Endodermal cell (in vitro differentiated cells): ENCODE data around the gene SSRP1. TPM values are rescaled to one million over a fixed set of nuclear protein-coding genes. Genes with fewer than 3 reads are reported as not detected.
"Not testable (repeated sequence)": the region's sequence is repeated elsewhere in the genome, so short reads cannot be mapped to it uniquely, and the experiment has no call there.

Experiments
- DNase-seq: peaks from one replicate; pipeline ENCODE4 v3.0.0-alpha.2; 2017
- H3K27ac ChIP-seq: 2 replicates; pipeline ENCODE4 v1.5.1; 2013; ENCODE audit warnings: mild to moderate bottlenecking, low read depth, low read length, moderate library complexity
- H3K27me3 ChIP-seq: 2 replicates; pipeline ENCODE4 v1.6.1; 2013; ENCODE audit warnings: mild to moderate bottlenecking, low read length, moderate library complexity; ENCODE audit not compliant: insufficient read depth, control insufficient read depth, poor library complexity, severe bottlenecking
- H3K36me3 ChIP-seq: 2 replicates; pipeline ENCODE4 v1.7.0; 2013; ENCODE audit warnings: mild to moderate bottlenecking, low read length, moderate library complexity; ENCODE audit not compliant: control insufficient read depth, insufficient read depth
- H3K4me1 ChIP-seq: one replicate; pipeline ENCODE4 v1.7.0; 2013; ENCODE audit warnings: low read length; ENCODE audit not compliant: control insufficient read depth, insufficient read depth
- H3K4me3 ChIP-seq: 2 replicates; pipeline ENCODE4 v1.5.1; 2013; ENCODE audit warnings: mild to moderate bottlenecking, low read length, moderate library complexity
- H3K9ac ChIP-seq: 2 replicates; pipeline ENCODE4 v1.6.1; 2013; ENCODE audit warnings: mild to moderate bottlenecking, low read length, moderate library complexity; ENCODE audit not compliant: poor library complexity, severe bottlenecking; ENCODE audit errors: extremely low read depth
- H3K9me3 ChIP-seq: 2 replicates; pipeline ENCODE4 v1.6.1; 2013; ENCODE audit warnings: mild to moderate bottlenecking, low read length, moderate library complexity; ENCODE audit not compliant: control insufficient read depth
- H3K27ac Mint-ChIP-seq: 2 replicates; pipeline ENCODE4 v1.8.0; 2020; ENCODE audit warnings: mixed read lengths
- H3K27me3 Mint-ChIP-seq: 2 replicates; pipeline ENCODE4 v1.8.0; 2021; ENCODE audit warnings: mild to moderate bottlenecking, mixed read lengths; ENCODE audit not compliant: insufficient read depth
- H3K36me3 Mint-ChIP-seq: 2 replicates; pipeline ENCODE4 v1.8.0; 2020; ENCODE audit warnings: low read depth, mixed read lengths
- H3K4me1 Mint-ChIP-seq: 2 replicates; pipeline ENCODE4 v1.8.0; 2020; ENCODE audit warnings: mixed read lengths
- H3K4me3 Mint-ChIP-seq: 2 replicates; pipeline ENCODE4 v1.8.0; 2020; ENCODE audit warnings: mild to moderate bottlenecking, moderate library complexity, mixed read lengths
- H3K9me3 Mint-ChIP-seq: 2 replicates; pipeline ENCODE4 v1.8.0; 2020; ENCODE audit warnings: mild to moderate bottlenecking, mixed read lengths
- WGBS, 2 experiments: methylation state at CpG; one replicate each; pipeline versions ENCODE4 v1.1.5 to v1.1.7; 2013; ENCODE audit warnings: missing lambda C conversion rate in 2 of 2, mixed read lengths in 1 of 2; ENCODE audit not compliant: insufficient coverage in 1 of 2, insufficient read length in 1 of 2; 5-methylcytosine and 5-hydroxymethylcytosine counted together
- total RNA-seq, 2 donors: library from RNA; stranded (reverse); fragmentation: NEBNext Ultra II Directional in 1 of 2; extraction: Animal tissue kit (Norgen Biotek cat#: 25700) in 1 of 2; gene quantifications; 2 replicates in 1 of 2; 3 replicates in 1 of 2; pipeline ENCODE4 v1.2.1, GENCODE V29; 2021
- TF ChIP-seq, protein P1 (sequence below): fragments of 200-600 bp; sonication (generic); conservative IDR thresholded peaks from 2 replicates; pipeline ENCODE4 v1.5.0; 2021; ENCODE audit warnings: antibody characterized with exemption, mild to moderate bottlenecking

Gene SSRP1
- total RNA-seq, 2 donors from 2014 or later = 145 to 182 TPM

DNA sequence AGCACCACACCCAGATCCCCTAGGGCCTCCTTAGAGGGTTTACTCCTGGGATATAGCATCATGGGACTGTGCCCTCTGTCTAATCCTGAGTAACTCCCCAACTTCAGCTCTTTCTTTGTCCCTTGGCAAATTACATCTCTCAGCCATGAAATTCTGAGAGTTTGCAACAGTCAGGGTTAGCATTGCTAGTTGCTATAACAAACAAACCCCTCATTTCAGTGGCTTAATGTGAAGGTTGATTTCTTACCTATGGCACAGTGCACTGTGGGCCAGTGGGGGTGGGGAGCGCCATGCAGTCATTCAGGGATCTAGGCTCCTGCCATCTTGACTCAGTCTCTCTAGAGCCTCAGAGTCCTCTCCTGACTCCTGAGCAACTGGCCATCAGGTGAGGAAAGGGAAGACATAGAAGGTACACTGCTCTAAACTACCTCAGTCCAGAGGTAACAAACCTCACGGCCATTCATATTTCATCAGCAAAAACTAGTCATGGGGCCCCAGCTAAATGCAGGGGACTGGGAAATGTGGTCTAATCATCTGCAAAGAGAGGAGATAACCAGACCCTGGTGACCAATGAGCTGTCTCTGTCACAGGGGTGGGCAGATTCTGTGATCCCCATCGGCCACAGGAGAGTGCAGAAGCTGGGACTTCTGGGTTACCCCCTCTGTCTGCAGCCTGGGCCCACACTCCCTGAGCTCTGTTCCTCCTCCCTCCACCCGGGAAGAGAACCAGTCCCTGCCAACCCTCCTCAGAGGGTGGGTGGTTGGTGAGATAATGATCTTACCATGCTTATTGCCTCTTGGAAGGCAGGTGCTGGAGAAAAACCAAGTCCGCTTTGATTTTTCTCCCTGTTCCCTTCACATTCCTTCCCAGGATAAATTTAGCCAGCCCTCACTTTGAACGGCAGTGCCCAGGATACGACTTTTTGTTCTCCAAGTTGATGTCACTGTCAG, 27.7 kb upstream of the SSRP1 start:
- H3K36me3 ChIP-seq = no peaks in the 10 kb centered on the region
- Mint-ChIP-seq H3K9me3 (no peaks in the 10 kb centered on the region), H3K4me3 (no peak overlapping the region), H3K4me1 (peaks cover 39% of the 10 kb centered on the region), H3K27me3 (peaks cover 44% of the 10 kb centered on the region), H3K36me3 (no peaks in the 10 kb centered on the region), H3K27ac (no peak overlapping the region)
- H3K27ac ChIP-seq = no peak overlapping the region
- TF ChIP-seq, protein P1, sequence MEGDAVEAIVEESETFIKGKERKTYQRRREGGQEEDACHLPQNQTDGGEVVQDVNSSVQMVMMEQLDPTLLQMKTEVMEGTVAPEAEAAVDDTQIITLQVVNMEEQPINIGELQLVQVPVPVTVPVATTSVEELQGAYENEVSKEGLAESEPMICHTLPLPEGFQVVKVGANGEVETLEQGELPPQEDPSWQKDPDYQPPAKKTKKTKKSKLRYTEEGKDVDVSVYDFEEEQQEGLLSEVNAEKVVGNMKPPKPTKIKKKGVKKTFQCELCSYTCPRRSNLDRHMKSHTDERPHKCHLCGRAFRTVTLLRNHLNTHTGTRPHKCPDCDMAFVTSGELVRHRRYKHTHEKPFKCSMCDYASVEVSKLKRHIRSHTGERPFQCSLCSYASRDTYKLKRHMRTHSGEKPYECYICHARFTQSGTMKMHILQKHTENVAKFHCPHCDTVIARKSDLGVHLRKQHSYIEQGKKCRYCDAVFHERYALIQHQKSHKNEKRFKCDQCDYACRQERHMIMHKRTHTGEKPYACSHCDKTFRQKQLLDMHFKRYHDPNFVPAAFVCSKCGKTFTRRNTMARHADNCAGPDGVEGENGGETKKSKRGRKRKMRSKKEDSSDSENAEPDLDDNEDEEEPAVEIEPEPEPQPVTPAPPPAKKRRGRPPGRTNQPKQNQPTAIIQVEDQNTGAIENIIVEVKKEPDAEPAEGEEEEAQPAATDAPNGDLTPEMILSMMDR = no peak
- no peak overlapping the region for H3K9ac ChIP-seq
- no peak overlapping the region for H3K4me3 ChIP-seq
- 83 to 95% methylated on average over 4 to 7 of the region's 7 CpGs for WGBS, 2 experiments
- H3K27me3 ChIP-seq = peaks cover 46% of the 10 kb centered on the region
- peaks cover 17% of the 10 kb centered on the region for H3K4me1 ChIP-seq
- no peaks in the 10 kb centered on the region for H3K9me3 ChIP-seq
- no peak for DNase-seq

DNA sequence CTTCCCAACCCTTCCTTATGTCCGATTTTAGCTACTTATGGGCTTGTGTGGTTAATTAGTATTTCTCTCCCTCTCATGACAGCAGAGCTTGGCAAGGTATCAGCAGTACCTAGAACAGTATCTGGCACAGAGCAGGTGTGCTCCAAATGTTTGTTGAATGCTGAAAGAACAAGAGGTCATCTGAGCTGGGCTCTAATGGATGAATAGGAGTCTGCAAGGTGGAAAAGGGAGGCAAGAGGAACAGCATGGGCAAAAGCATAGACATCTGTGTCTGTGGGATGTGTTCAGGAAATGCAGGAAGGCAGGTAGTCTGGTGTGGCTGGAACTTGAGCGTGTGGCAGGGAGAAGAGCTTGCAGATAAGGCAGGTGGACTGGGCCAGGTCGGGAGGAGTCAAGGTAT, 26.2 kb upstream of the SSRP1 start:
- Histone ChIP-seq H3K4me1 (peaks cover 17% of the 10 kb centered on the region), H3K9me3 (no peaks in the 10 kb centered on the region), H3K27me3 (peaks cover 31% of the 10 kb centered on the region), H3K4me3 (no peak overlapping the region), H3K9ac (no peak overlapping the region), H3K36me3 (no peaks in the 10 kb centered on the region), H3K27ac (no peak overlapping the region)
- no peaks in the 10 kb centered on the region for H3K9me3 Mint-ChIP-seq
- no peak overlapping the region for H3K27ac Mint-ChIP-seq
- peaks cover 33% of the 10 kb centered on the region for H3K27me3 Mint-ChIP-seq
- 83% methylated on average over 3 of the region's 3 CpGs; no CpG with 5 or more reads in 1 of the 2 experiments for WGBS, 2 experiments
- no peak overlapping the region for H3K4me3 Mint-ChIP-seq
- peaks cover 43% of the 10 kb centered on the region for H3K4me1 Mint-ChIP-seq
- no peak for DNase-seq
- no peaks in the 10 kb centered on the region for H3K36me3 Mint-ChIP-seq
- TF ChIP-seq, protein P1 = no peak

DNA sequence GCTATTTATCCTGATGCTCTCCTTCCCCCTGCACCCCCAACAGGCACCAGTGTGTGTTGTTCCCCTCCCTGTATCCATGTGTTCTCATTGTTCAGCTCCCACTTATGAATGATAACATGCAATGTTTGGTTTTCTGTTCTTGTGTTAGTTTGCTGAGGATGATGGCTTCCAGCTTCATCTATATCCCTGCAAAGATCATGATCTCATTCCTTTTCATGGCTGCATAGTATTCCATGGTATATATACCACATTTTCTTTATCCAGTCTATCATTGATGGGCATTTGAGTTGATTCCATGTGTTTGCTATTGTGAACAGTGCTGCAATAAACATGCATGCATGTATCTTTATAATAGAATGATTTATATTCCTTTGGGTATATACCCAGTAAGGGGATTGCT, 25.7 kb upstream of the SSRP1 start:
- H3K9me3 ChIP-seq, H3K9ac ChIP-seq, H3K9me3 Mint-ChIP-seq, H3K36me3 ChIP-seq, H3K36me3 Mint-ChIP-seq, H3K27ac ChIP-seq, H3K4me3 Mint-ChIP-seq, DNase-seq, H3K27ac Mint-ChIP-seq, H3K4me3 ChIP-seq: not testable (repeated sequence)
- Histone ChIP-seq H3K4me1 (peaks cover 13% of the 10 kb centered on the region), H3K27me3 (peaks cover 26% of the 10 kb centered on the region)
- Mint-ChIP-seq H3K4me1 (peaks cover 39% of the 10 kb centered on the region), H3K27me3 (peaks cover 34% of the 10 kb centered on the region)
